Lung (tissue), 12 donors: Measurements from ENCODE around the gene MCM9. TPM values are rescaled to one million over a fixed set of nuclear protein-coding genes. Genes with fewer than 3 reads are reported as not detected.

Source experiments
- ATAC-seq: fragments of 200-7000 bp; cut with Tn5 transposase; one replicate; pipeline ENCODE4 v1.9.1; 2020; ENCODE audit warnings: moderate number of reproducible peaks; ENCODE audit not compliant: insufficient read depth, low FRiP score
- DNase-seq, 3 donors: peaks; one replicate each; pipeline ENCODE4 v3.0.0-alpha.2; 2013 to 2017
- H3K27ac ChIP-seq, 2 donors: one replicate each; pipeline ENCODE4 v1.5.1; 2013; ENCODE audit warnings: mild to moderate bottlenecking in 2 of 2, moderate library complexity in 2 of 2, control low read depth in 1 of 2, inconsistent platforms in 1 of 2, low read depth in 1 of 2, low read length in 1 of 2
- H3K27me3 ChIP-seq, 3 donors: one replicate each; pipeline ENCODE4 v1.5.1; 2013; ENCODE audit warnings: low read length in 2 of 3; ENCODE audit not compliant: control insufficient read depth in 3 of 3, insufficient read depth in 3 of 3
- H3K36me3 ChIP-seq, 4 donors: one replicate each; pipeline ENCODE4 v1.5.1; 2013; ENCODE audit warnings: low read length in 4 of 4, mild to moderate bottlenecking in 1 of 4, moderate library complexity in 1 of 4; ENCODE audit not compliant: control insufficient read depth in 4 of 4, insufficient read depth in 4 of 4
- H3K4me1 ChIP-seq, 5 donors: one replicate each; pipeline ENCODE4 v1.5.1; 2013; ENCODE audit warnings: low read length in 5 of 5, mild to moderate bottlenecking in 2 of 5, moderate library complexity in 1 of 5; ENCODE audit not compliant: control insufficient read depth in 5 of 5, insufficient read depth in 5 of 5
- H3K4me3 ChIP-seq: one replicate; pipeline ENCODE4 v1.5.1; 2013; ENCODE audit warnings: mild to moderate bottlenecking, control low read depth, moderate library complexity
- H3K9ac ChIP-seq, 2 donors: one replicate each; pipeline ENCODE4 v1.5.1; 2013; ENCODE audit warnings: low read length in 2 of 2, control low read depth in 1 of 2; ENCODE audit not compliant: insufficient read depth in 1 of 2
- H3K9me3 ChIP-seq, 4 donors: one replicate each; pipeline ENCODE4 v1.5.1; 2013; ENCODE audit warnings: low read length in 3 of 4, mild to moderate bottlenecking in 1 of 4, moderate library complexity in 1 of 4; ENCODE audit not compliant: control insufficient read depth in 4 of 4, insufficient read depth in 3 of 4
- WGBS, 2 donors: extraction: QIAGEN DNeasy Blood & Tissue Kit; methylation state at CpG; one replicate each; pipeline ENCODE4 v1.1.7; 2013; 5-methylcytosine and 5-hydroxymethylcytosine counted together
- polyA plus RNA-seq, 2 donors: library from polyadenylated mRNA; stranded (reverse); fragments of 200-250 nt; gene quantifications; one replicate each; pipeline ENCODE4 v1.2.1, GENCODE V29; 2013
- total RNA-seq, 2 donors: library from RNA; depleted of rRNA in 1 of 2; stranded (reverse); fragments of >200 nt in 1 of 2; gene quantifications; one replicate each; pipeline ENCODE4 v1.2.1, GENCODE V29; 2014 to 2021
- TF ChIP-seq, protein P1 (sequence below): IDR thresholded peaks from 2 replicates; pipeline ENCODE4 v1.5.1; 2012; ENCODE audit warnings: mild to moderate bottlenecking; ENCODE audit errors: control extremely low read depth, extremely low read depth
- donor health status: control.
- donor health status: control.
- donor health status: Bipolar disorder and iron deficiency.
- donor health status: healthy.
- donor health status: DM: yes; HTN: yes; CAD: no.

The MCM9 gene
- total and polyA plus RNA-seq, 4 donors, result 4.8 to 28.6 (median 12.0) TPM

DNA sequence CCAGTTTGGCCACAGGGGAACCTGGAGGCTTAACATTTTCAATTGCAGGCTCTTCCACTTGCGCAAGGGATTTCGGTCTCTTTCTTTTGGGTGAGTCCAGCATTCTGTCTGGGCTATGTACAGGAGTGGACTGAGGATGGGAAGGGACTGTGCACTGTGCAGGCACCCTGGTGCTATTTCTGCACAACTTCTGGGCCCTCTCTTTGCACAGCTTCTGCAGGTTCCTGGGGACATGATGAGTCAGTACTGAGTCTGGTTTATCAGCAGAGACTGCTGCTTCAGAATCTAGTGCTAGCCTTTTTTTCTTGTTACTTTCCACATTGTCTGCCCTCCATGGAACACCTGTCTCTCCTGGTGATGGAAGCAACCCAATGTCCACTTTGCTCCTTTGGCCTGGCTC is 119.5 kb downstream of the MCM9 start:
- no peak for ATAC-seq
- Histone ChIP-seq H3K36me3 (peaks cover 0 to 10% (median 6%) of the 10 kb centered on the region in 4 donors), H3K4me1 (no peaks in the 10 kb centered on the region), H3K27me3 (no peaks in the 10 kb centered on the region), H3K9ac (no peak overlapping the region), H3K9me3 (no peaks in the 10 kb centered on the region), H3K4me3 (no peak overlapping the region), H3K27ac (no peak overlapping the region)
- 59 to 87% methylated on average over 2 of the region's 2 CpGs for WGBS, 2 donors
- no peak for DNase-seq
- TF ChIP-seq, protein P1, sequence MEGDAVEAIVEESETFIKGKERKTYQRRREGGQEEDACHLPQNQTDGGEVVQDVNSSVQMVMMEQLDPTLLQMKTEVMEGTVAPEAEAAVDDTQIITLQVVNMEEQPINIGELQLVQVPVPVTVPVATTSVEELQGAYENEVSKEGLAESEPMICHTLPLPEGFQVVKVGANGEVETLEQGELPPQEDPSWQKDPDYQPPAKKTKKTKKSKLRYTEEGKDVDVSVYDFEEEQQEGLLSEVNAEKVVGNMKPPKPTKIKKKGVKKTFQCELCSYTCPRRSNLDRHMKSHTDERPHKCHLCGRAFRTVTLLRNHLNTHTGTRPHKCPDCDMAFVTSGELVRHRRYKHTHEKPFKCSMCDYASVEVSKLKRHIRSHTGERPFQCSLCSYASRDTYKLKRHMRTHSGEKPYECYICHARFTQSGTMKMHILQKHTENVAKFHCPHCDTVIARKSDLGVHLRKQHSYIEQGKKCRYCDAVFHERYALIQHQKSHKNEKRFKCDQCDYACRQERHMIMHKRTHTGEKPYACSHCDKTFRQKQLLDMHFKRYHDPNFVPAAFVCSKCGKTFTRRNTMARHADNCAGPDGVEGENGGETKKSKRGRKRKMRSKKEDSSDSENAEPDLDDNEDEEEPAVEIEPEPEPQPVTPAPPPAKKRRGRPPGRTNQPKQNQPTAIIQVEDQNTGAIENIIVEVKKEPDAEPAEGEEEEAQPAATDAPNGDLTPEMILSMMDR, result no peak

DNA sequence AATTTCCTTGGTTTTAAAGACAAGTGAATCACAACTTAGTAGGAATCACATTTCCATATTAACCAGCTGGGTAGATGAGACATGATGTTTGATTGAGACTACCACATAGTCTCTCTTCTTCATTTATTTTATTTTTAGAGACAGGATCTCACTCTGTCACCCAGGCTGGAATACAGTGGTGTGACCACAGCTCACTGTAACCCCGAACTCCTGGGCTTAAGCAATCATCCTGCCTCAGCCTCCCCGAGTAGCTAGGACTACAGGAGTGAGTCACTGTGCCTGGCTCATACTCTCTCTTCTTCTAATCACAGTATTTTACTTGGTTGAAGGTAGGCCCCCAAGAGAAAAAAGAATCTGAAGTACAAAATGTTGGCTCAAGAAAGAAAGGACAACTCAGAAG is 121.2 kb downstream of the MCM9 start:
- TF ChIP-seq, protein P1, result no peak
- Histone ChIP-seq H3K4me1 (peaks cover 0 to 3% (median 0%) of the 10 kb centered on the region in 5 donors), H3K27me3 (no peaks in the 10 kb centered on the region), H3K9me3 (no peaks in the 10 kb centered on the region), H3K36me3 (peaks cover 0 to 10% (median 6%) of the 10 kb centered on the region in 4 donors), H3K4me3 (no peak overlapping the region), H3K27ac (no peak overlapping the region), H3K9ac (no peak overlapping the region)
- DNase-seq (no peak), ATAC-seq (no peak)
- 40 to 62% methylated on average over 2 of the region's 2 CpGs for WGBS, 2 donors

DNA sequence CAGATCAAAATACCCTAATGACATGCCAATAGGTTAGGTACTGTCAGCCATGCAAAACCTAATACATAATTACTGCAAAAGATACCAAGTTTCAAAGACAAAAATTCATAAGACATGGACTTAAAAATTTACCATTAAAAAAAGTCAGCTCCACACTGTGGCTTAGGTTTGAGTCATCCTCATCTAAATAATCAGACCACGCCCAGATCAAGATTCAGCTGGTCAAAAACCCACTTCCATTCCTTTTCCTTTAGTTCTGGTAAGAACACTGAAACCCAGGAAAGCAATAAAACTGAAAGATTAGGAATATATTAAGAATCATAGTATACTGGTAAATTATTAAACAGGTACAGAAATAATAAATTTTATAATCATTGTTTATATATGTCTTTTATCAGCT is 122.0 kb downstream of the MCM9 start:
- TF ChIP-seq, protein P1, result no peak
- H3K4me1 ChIP-seq, result peaks cover 0 to 3% (median 0%) of the 10 kb centered on the region in 5 donors
- H3K36me3 ChIP-seq, result peaks cover 0 to 10% (median 6%) of the 10 kb centered on the region in 4 donors
- no peak overlapping the region for H3K27ac ChIP-seq
- no peak overlapping the region for H3K4me3 ChIP-seq
- no peak for DNase-seq
- H3K9ac ChIP-seq, result no peak overlapping the region
- 93 to 97% methylated on average over 1 of the region's 1 CpG for WGBS, 2 donors
- ATAC-seq, result no peak
- H3K27me3 ChIP-seq, result no peaks in the 10 kb centered on the region
- no peaks in the 10 kb centered on the region for H3K9me3 ChIP-seq

DNA sequence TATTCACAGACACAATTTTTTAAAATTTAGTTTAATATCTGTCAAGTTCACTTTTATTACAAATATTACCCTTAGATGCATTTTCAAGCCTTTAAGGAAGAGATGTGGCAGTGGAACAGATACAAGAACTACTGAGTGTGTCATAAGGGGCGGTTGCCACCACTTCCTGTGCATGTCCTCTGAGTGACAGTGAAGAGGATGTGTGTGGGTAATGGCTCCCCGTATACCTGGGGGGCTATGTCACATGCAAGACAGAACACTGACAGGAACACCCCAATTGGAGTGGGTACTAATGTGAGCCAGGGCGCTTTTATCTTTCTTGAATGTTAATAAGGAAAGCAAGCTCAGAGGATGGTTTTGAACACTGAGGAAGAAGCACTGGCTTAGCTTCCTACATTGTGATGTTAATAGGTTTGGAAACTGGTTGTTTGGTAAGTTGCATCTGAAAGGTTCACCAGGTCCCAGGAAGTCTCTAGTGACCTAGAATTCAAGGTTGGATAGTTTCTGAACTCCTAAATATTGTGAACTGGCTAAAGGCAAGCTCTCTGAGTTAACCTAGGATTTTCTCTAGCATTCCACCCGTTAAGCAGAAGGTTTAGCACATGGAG is 124.4 kb downstream of the MCM9 start:
- no peaks in the 10 kb centered on the region for H3K9me3 ChIP-seq
- WGBS, 2 donors, result 42 to 64% methylated on average over 4 of the region's 4 CpGs
- TF ChIP-seq, protein P1, result no peak
- H3K4me1 ChIP-seq, result peaks cover 0 to 3% (median 0%) of the 10 kb centered on the region in 5 donors
- H3K36me3 ChIP-seq, result peaks cover 0 to 7% (median 3%) of the 10 kb centered on the region in 4 donors
- H3K9ac ChIP-seq, result no peak overlapping the region
- no peak overlapping the region for H3K27ac ChIP-seq
- DNase-seq, result no peak
- no peak overlapping the region for H3K4me3 ChIP-seq
- ATAC-seq, result no peak
- H3K27me3 ChIP-seq, result no peaks in the 10 kb centered on the region
